Measurements from ENCODE around the gene PRUNE2.
"Not testable (repeated sequence)": the region's sequence is repeated elsewhere in the genome, so short reads cannot be mapped to it uniquely, and the experiment has no call there.

The PRUNE2 gene

GRCh38 chr9:76688471-76689238, 217.3 kb downstream of the PRUNE2 start:
- no peak for DNase-seq

GRCh38 chr9:76687861-76688391, 218.0 kb downstream of the PRUNE2 start:
- DNase-seq: no peak

- DNase-seq: no peak
Measured at GRCh38 chr9:76686756-76687155, 219.2 kb downstream of the PRUNE2 start.

GRCh38 chr9:76684213-76684612, 221.7 kb downstream of the PRUNE2 start:
- DNase-seq: no peak

- no peak for DNase-seq
Measured at GRCh38 chr9:76681556-76681955, 224.4 kb downstream of the PRUNE2 start.

- DNase-seq: no peak
Measured at GRCh38 chr9:76680716-76681425, 225.0 kb downstream of the PRUNE2 start.

- no peak for DNase-seq
Measured at GRCh38 chr9:76677481-76678055, 228.3 kb downstream of the PRUNE2 start.

- DNase-seq: no peak
Measured at GRCh38 chr9:76676857-76677256, 229.1 kb downstream of the PRUNE2 start.

GRCh38 chr9:76667521-76667957, 238.4 kb downstream of the PRUNE2 start:
- DNase-seq: no peak

GRCh38 chr9:76665966-76666365, 239.9 kb downstream of the PRUNE2 start:
- not testable (repeated sequence) for DNase-seq

GRCh38 chr9:76665458-76665857, 240.5 kb downstream of the PRUNE2 start:
- no peak for DNase-seq

GRCh38 chr9:76664120-76664519, 241.8 kb downstream of the PRUNE2 start:
- no peak for DNase-seq

GRCh38 chr9:76662476-76663281, 243.2 kb downstream of the PRUNE2 start:
- DNase-seq: no peak

GRCh38 chr9:76658510-76659231, 247.2 kb downstream of the PRUNE2 start:
- DNase-seq: peak; percentile 16

GRCh38 chr9:76657265-76657664, 248.6 kb downstream of the PRUNE2 start:
- DNase-seq: no peak

- DNase-seq: no peak
Measured at GRCh38 chr9:76655971-76656370, 249.9 kb downstream of the PRUNE2 start.

- no peak for DNase-seq
Measured at GRCh38 chr9:76655121-76655541, 250.8 kb downstream of the PRUNE2 start.

- DNase-seq: no peak
Measured at GRCh38 chr9:76654575-76654974, 251.3 kb downstream of the PRUNE2 start.

- DNase-seq: no peak
Measured at GRCh38 chr9:76654051-76654461, 251.9 kb downstream of the PRUNE2 start.

GRCh38 chr9:76652894-76653293, 253.0 kb downstream of the PRUNE2 start:
- no peak for DNase-seq

- peak; percentile 37 for DNase-seq
Measured at GRCh38 chr9:76651119-76651705, 254.7 kb downstream of the PRUNE2 start.

GRCh38 chr9:76650692-76651091, 255.2 kb downstream of the PRUNE2 start:
- DNase-seq: no peak
